HepG2 (cell line): Measurements from ENCODE around the gene IPO9. TPM values are rescaled to one million over a fixed set of nuclear protein-coding genes. Genes with fewer than 3 reads are reported as not detected.

Source experiments
- ARHGAP35 ChIP-seq: sonication (generic); formaldehyde crosslinking; IDR thresholded peaks from 2 replicates; pipeline ENCODE4 v1.9.0; 2022; ENCODE audit warnings: mild to moderate bottlenecking, inconsistent platforms, moderate library complexity, missing genetic modification reagents, borderline replicate concordance
- DR1 ChIP-seq: sonication (generic); formaldehyde crosslinking; IDR thresholded peaks from 2 replicates; pipeline ENCODE4 v1.8.0; 2021; ENCODE audit warnings: mild to moderate bottlenecking, missing genetic modification reagents, inconsistent platforms
- GATAD2A ChIP-seq: IDR thresholded peaks from 2 replicates; pipeline ENCODE4 v1.6.1; 2016
- HNRNPL ChIP-seq: fragments of 200-400 bp; formaldehyde crosslinking; IDR thresholded peaks from 2 replicates; pipeline ENCODE4 v1.6.1; 2017; ENCODE audit warnings: mild to moderate bottlenecking, low read depth, low read length
- MXI1 ChIP-seq: IDR thresholded peaks from 3 replicates; pipeline ENCODE4 v1.6.1; 2012; ENCODE audit warnings: low read depth, low read length, inconsistent platforms, borderline replicate concordance
- NFYB ChIP-seq: sonication (generic); formaldehyde crosslinking; IDR thresholded peaks from 2 replicates; pipeline ENCODE4 v1.4.0; 2020; ENCODE audit warnings: missing genetic modification reagents
- ZBTB40 ChIP-seq, 2 experiments: fragments of 450-650 bp in 1 of 2; sonication (generic) in 1 of 2; formaldehyde crosslinking in 1 of 2; IDR thresholded peaks; 2 replicates each; pipeline versions ENCODE4 v1.6.1 to v1.8.0; 2016 to 2022; ENCODE audit warnings: antibody characterized with exemption in 1 of 2, mild to moderate bottlenecking in 1 of 2, missing genetic modification reagents in 1 of 2
- ZEB1 ChIP-seq: IDR thresholded peaks from 2 replicates; pipeline ENCODE4 v1.6.1; 2012; ENCODE audit warnings: mild to moderate bottlenecking, low read depth, inconsistent platforms; ENCODE audit not compliant: insufficient replicate concordance
- ZNF230 ChIP-seq: sonication (generic); formaldehyde crosslinking; IDR thresholded peaks from 2 replicates; pipeline ENCODE4 v1.4.0; 2020; ENCODE audit warnings: mild to moderate bottlenecking, missing genetic modification reagents
- ZNF580 ChIP-seq: IDR thresholded peaks from 2 replicates; pipeline ENCODE4 v1.6.1; 2016; ENCODE audit warnings: low read depth, borderline replicate concordance
- ZNF761 ChIP-seq: sonication (generic); formaldehyde crosslinking; conservative IDR thresholded peaks from 2 replicates; pipeline ENCODE4 v1.4.0; 2020; ENCODE audit warnings: mild to moderate bottlenecking, missing genetic modification reagents
- ZNF841 ChIP-seq: sonication (generic); formaldehyde crosslinking; IDR thresholded peaks from 2 replicates; pipeline ENCODE4 v1.8.1; 2023; ENCODE audit warnings: missing genetic modification reagents, borderline replicate concordance
- polyA plus RNA-seq, 8 experiments: library from polyadenylated mRNA; depleted of rRNA in 3 of 8; stranded (reverse) in 7 of 8; unstranded in 1 of 8; fragments of >200 nt; fragmentation: Illumina TruSeq in 4 of 8; extraction: Trizol in 4 of 8; gene quantifications; 2 replicates each; pipeline versions ENCODE4 v1.2.1 to v1.2.3, GENCODE V29; 2011 to 2016; ENCODE audit warnings: low read depth in 4 of 8, missing spikeins in 1 of 8, mixed read lengths in 1 of 8; ENCODE audit not compliant: insufficient read depth in 1 of 8
- total RNA-seq, 5 experiments: library from RNA; depleted of rRNA; stranded (reverse); fragments of >200 nt; fragmentation: Illumina TruSeq; extraction: Trizol; gene quantifications; 2 replicates each; pipeline ENCODE4 v1.2.3, GENCODE V29; 2016; ENCODE audit warnings: low read depth in 1 of 5
- TF ChIP-seq, protein P1 (sequence below): sonication (generic); formaldehyde crosslinking; IDR thresholded peaks from 2 replicates; pipeline ENCODE4 v1.4.0; 2020; ENCODE audit warnings: missing genetic modification reagents, low read depth, mild to moderate bottlenecking, borderline replicate concordance
- TF ChIP-seq, protein P2 (sequence below), 2 experiments: fragments of 450-650 bp in 1 of 2; sonication (generic) in 1 of 2; formaldehyde crosslinking; IDR thresholded peaks; 2 replicates each; pipeline versions ENCODE4 v1.5.0 to v1.8.0; 2020 to 2022; ENCODE audit warnings: mild to moderate bottlenecking in 1 of 2, missing genetic modification reagents in 1 of 2

Gene IPO9
- total and polyA plus RNA-seq, 2 of the 13 experiments (the other 11 are each of a cell fraction or from before 2014, with no cell fraction given), result 31.0 to 34.8 TPM

DNA sequence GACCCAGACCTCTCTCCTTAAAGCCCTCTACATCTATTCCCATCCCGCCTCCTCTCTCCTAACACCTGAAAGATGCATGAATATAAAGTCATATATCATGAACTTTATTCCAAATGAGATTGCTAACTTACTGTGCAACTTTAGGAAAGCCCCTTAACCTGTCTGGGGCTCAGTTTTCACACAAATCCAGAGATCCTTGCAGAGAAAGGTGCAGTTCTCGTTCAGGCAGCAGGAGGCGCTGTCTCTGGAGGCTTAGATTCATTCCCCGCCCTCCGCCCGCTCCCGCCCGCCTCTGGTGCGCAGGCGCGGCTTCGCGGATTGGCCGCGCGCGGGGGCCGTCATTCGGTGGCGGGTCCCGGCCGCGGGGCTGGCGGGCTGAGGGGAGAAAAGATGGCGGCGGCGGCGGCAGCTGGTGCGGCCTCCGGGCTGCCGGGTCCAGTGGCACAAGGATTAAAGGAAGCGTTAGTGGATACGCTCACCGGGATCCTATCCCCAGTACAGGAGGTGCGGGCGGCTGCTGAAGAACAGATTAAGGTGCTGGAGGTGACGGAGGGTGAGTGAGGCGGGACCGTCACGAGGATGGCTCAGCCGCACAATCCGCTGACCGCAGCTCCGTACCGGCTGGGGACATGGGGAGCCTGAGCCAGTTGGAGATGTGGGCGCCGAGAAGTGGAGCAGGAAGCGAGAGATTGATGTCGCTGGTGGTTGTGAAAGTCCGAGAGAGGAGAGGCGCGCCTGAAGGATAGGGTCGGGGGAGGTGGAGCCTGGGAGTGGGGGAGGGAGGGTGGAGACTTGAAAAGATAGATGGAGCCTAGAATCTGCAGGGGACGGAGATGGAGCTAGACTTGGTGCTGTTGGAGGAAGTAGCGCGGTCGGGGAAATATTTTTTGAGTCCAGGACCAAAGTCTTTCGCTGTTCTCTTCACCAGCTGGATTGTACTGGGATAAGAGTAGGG lies at the start of gene IPO9 (continued):
- TF ChIP-seq NFYB (CRISPR knock-in tag), result peak; percentile 75
- no peak for TF ChIP-seq ZNF761 (CRISPR knock-in tag)
- peak; percentile 55; the same call in 1 of the 2 replicates for TF ChIP-seq DR1 (CRISPR knock-in tag)
- TF ChIP-seq ZBTB40 (IDR thresholded peaks at IDR 0.05), result no peak
- peak; percentile 67 for TF ChIP-seq ZBTB40 (CRISPR knock-in tag; IDR thresholded peaks at IDR 0.05)
- TF ChIP-seq, protein P1, sequence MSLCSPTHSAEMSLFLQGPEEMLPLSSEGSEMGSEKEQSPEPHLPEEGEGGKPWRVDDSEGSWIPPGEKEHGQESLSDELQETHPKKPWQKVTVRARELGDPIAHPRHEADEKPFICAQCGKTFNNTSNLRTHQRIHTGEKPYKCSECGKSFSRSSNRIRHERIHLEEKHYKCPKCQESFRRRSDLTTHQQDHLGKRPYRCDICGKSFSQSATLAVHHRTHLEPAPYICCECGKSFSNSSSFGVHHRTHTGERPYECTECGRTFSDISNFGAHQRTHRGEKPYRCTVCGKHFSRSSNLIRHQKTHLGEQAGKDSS (CRISPR knock-in tag), result 0 out of 2 replicates have a peak, but pooled peaks have one; percentile 36
- 0 out of 3 replicates have a peak, but pooled peaks have one; percentile 29 for TF ChIP-seq MXI1
- TF ChIP-seq, protein P2, sequence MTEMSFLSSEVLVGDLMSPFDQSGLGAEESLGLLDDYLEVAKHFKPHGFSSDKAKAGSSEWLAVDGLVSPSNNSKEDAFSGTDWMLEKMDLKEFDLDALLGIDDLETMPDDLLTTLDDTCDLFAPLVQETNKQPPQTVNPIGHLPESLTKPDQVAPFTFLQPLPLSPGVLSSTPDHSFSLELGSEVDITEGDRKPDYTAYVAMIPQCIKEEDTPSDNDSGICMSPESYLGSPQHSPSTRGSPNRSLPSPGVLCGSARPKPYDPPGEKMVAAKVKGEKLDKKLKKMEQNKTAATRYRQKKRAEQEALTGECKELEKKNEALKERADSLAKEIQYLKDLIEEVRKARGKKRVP (CRISPR knock-in tag; IDR thresholded peaks at IDR 0.05), result 0 out of 4 replicates have a peak, but pooled peaks of 1 of the 2 experiments have one; percentile 22
- TF ChIP-seq GATAD2A (CRISPR knock-in tag), result no peak
- no peak for TF ChIP-seq ZEB1
- no peak for TF ChIP-seq HNRNPL
- TF ChIP-seq ZNF230 (CRISPR knock-in tag), result no peak
- no peak for TF ChIP-seq ARHGAP35 (CRISPR knock-in tag)
- no peak for TF ChIP-seq ZNF841 (CRISPR knock-in tag)
- no peak for TF ChIP-seq ZNF580 (CRISPR knock-in tag)
